Neutrophil (primary cell): ENCODE results near the gene ELAVL4.

Source experiments
- H3K27ac ChIP-seq: fragments of 200-600 bp; sonication (generic); 2 replicates; pipeline ENCODE4 v1.5.1; 2016; ENCODE audit warnings: mild to moderate bottlenecking, moderate library complexity
- H3K27me3 ChIP-seq: fragments of 200-600 bp; sonication (generic); 2 replicates; pipeline ENCODE4 v1.6.0; 2016; ENCODE audit warnings: mild to moderate bottlenecking
- H3K36me3 ChIP-seq: fragments of 200-600 bp; sonication (generic); 2 replicates; pipeline ENCODE4 v1.5.1; 2017
- H3K4me1 ChIP-seq, 2 experiments: fragments of 200-600 bp in 1 of 2; sonication (generic) in 1 of 2; 1 replicate in 1 of 2; 2 replicates in 1 of 2; pipeline versions ENCODE4 v1.5.1 to v1.6.1; 2013 to 2016; ENCODE audit warnings: low read depth in 1 of 2, low read length in 1 of 2, mild to moderate bottlenecking in 1 of 2, moderate library complexity in 1 of 2; ENCODE audit not compliant: control insufficient read depth in 1 of 2, insufficient read depth in 1 of 2
- H3K4me3 ChIP-seq, 2 experiments: fragments of 200-600 bp in 1 of 2; sonication (generic) in 1 of 2; 1 replicate in 1 of 2; 2 replicates in 1 of 2; pipeline ENCODE4 v1.5.1; 2013 to 2016; ENCODE audit warnings: low read depth in 1 of 2, low read length in 1 of 2, mild to moderate bottlenecking in 1 of 2, moderate library complexity in 1 of 2
- H3K9me3 ChIP-seq: fragments of 200-600 bp; sonication (generic); 2 replicates; pipeline ENCODE4 v1.5.1; 2016
- CTCF ChIP-seq: fragments of 200-600 bp; sonication (generic); IDR thresholded peaks from 2 replicates; pipeline ENCODE4 v1.5.1; 2016; ENCODE audit warnings: antibody characterized with exemption

ELAVL4 gene

GRCh38 chr1:50208756-50209155 lies 100.0 kb downstream of the ELAVL4 start:
- no peaks in the 10 kb centered on the region for H3K9me3 ChIP-seq
- no peak overlapping the region for H3K27ac ChIP-seq
- TF ChIP-seq CTCF = no peak
- H3K27me3 ChIP-seq = no peaks in the 10 kb centered on the region
- H3K4me1 ChIP-seq = no peaks in the 10 kb centered on the region
- no peak overlapping the region for H3K4me3 ChIP-seq
- H3K36me3 ChIP-seq = no peaks in the 10 kb centered on the region

- Histone ChIP-seq H3K4me3 (no peak overlapping the region), H3K27ac (no peak overlapping the region), H3K36me3 (no peaks in the 10 kb centered on the region), H3K9me3 (no peaks in the 10 kb centered on the region), H3K27me3 (peaks cover 3% of the 10 kb centered on the region), H3K4me1 (no peaks in the 10 kb centered on the region)
- TF ChIP-seq CTCF = no peak
Observed at GRCh38 chr1:50209749-50210148, 101.0 kb downstream of the ELAVL4 start.

GRCh38 chr1:50213505-50213904 lies 104.8 kb downstream of the ELAVL4 start:
- no peaks in the 10 kb centered on the region for H3K9me3 ChIP-seq
- TF ChIP-seq CTCF = no peak
- H3K4me1 ChIP-seq = no peaks in the 10 kb centered on the region
- H3K27me3 ChIP-seq = peaks cover 12% of the 10 kb centered on the region
- no peaks in the 10 kb centered on the region for H3K36me3 ChIP-seq
- H3K27ac ChIP-seq = no peak overlapping the region
- H3K4me3 ChIP-seq = no peak overlapping the region

GRCh38 chr1:50214717-50215116 lies 106.0 kb downstream of the ELAVL4 start:
- Histone ChIP-seq H3K4me3 (no peak overlapping the region), H3K27me3 (peaks cover 12% of the 10 kb centered on the region), H3K9me3 (no peaks in the 10 kb centered on the region), H3K27ac (no peak overlapping the region), H3K36me3 (no peaks in the 10 kb centered on the region), H3K4me1 (no peaks in the 10 kb centered on the region)
- no peak for TF ChIP-seq CTCF

GRCh38 chr1:50218344-50219120 lies 109.8 kb downstream of the ELAVL4 start:
- Histone ChIP-seq H3K9me3 (no peaks in the 10 kb centered on the region), H3K27ac (no peak overlapping the region), H3K27me3 (peaks cover 12% of the 10 kb centered on the region), H3K36me3 (no peaks in the 10 kb centered on the region), H3K4me3 (no peak overlapping the region), H3K4me1 (no peaks in the 10 kb centered on the region)
- no peak for TF ChIP-seq CTCF
